A549 (cell line): Measurements from ENCODE around the gene HTRA3.

ENCODE experiments used
- EP300 ChIP-seq, 2 experiments: fragments of >200 bp; sonication (Bioruptor Twin); formaldehyde crosslinking; IDR thresholded peaks; 2 replicates in 1 of 2; 3 replicates in 1 of 2; pipeline ENCODE4 v1.6.1; 2016 to 2017
- MAFK ChIP-seq: fragments of 450-650 bp; IDR thresholded peaks from 2 replicates; pipeline ENCODE4 v1.6.1; 2014; ENCODE audit not compliant: partially characterized antibody
- TF ChIP-seq, protein P1 (sequence below): fragments of 250-450 bp; sonication (Bioruptor Pico); IDR thresholded peaks from 2 replicates; pipeline ENCODE4 v1.5.0; 2021; ENCODE audit warnings: mild to moderate bottlenecking, moderate library complexity, borderline replicate concordance
- TF ChIP-seq, protein P2 (sequence below): IDR thresholded peaks from 2 replicates; pipeline ENCODE4 v1.6.1; 2012
- TF ChIP-seq, protein P3 (sequence below): fragments of >200 bp; sonication (Bioruptor Twin); formaldehyde crosslinking; IDR thresholded peaks from 3 replicates; pipeline ENCODE4 v1.5.1; 2016

DNA sequence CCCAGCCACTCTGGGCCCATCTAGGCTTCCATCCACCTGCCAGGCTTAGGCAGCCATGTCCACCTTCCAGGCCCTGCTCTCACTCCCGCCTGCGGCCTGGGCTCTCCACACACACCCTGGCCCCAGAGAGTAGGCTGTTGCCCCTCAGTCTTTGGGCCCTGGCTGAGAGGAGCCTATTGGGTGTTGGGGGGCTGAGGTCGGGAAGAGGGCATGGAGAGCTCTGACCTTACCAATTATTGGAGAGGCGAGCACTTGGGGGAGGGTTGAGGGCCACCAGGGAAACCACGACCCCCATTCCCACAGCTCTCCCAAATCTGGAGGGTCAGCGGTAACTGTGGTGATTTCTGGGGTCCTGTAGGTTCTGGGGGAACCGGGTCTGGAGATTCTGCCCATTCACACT lies 38.2 kb downstream of the HTRA3 start:
- TF ChIP-seq, protein P1, sequence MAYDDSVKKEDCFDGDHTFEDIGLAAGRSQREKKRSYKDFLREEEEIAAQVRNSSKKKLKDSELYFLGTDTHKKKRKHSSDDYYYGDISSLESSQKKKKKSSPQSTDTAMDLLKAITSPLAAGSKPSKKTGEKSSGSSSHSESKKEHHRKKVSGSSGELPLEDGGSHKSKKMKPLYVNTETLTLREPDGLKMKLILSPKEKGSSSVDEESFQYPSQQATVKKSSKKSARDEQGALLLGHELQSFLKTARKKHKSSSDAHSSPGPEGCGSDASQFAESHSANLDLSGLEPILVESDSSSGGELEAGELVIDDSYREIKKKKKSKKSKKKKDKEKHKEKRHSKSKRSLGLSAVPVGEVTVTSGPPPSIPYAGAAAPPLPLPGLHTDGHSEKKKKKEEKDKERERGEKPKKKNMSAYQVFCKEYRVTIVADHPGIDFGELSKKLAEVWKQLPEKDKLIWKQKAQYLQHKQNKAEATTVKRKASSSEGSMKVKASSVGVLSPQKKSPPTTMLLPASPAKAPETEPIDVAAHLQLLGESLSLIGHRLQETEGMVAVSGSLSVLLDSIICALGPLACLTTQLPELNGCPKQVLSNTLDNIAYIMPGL (CRISPR knock-in tag), result no peak
- TF ChIP-seq, protein P2, sequence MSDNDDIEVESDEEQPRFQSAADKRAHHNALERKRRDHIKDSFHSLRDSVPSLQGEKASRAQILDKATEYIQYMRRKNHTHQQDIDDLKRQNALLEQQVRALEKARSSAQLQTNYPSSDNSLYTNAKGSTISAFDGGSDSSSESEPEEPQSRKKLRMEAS, result no peak
- TF ChIP-seq, protein P3, sequence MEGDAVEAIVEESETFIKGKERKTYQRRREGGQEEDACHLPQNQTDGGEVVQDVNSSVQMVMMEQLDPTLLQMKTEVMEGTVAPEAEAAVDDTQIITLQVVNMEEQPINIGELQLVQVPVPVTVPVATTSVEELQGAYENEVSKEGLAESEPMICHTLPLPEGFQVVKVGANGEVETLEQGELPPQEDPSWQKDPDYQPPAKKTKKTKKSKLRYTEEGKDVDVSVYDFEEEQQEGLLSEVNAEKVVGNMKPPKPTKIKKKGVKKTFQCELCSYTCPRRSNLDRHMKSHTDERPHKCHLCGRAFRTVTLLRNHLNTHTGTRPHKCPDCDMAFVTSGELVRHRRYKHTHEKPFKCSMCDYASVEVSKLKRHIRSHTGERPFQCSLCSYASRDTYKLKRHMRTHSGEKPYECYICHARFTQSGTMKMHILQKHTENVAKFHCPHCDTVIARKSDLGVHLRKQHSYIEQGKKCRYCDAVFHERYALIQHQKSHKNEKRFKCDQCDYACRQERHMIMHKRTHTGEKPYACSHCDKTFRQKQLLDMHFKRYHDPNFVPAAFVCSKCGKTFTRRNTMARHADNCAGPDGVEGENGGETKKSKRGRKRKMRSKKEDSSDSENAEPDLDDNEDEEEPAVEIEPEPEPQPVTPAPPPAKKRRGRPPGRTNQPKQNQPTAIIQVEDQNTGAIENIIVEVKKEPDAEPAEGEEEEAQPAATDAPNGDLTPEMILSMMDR, result no peak
- TF ChIP-seq MAFK (no peak), EP300 (IDR thresholded peaks at IDR 0.05) (no peak)
